Glutamatergic neuron (in vitro differentiated cells): Measurements from ENCODE around the gene MAST4. TPM values are rescaled to one million over a fixed set of nuclear protein-coding genes. Genes with fewer than 3 reads are reported as not detected.

Source experiments
- DNase-seq: peaks from one replicate; pipeline ENCODE4 v3.0.0; 2022
- H3K27ac Mint-ChIP-seq: one replicate; pipeline ENCODE4 v1.8.0; 2020; ENCODE audit warnings: mild to moderate bottlenecking, mixed read lengths, inconsistent platforms; ENCODE audit not compliant: unreplicated experiment
- H3K27me3 Mint-ChIP-seq: one replicate; pipeline ENCODE4 v1.8.0; 2020; ENCODE audit warnings: mild to moderate bottlenecking, moderate library complexity, mixed read lengths, inconsistent platforms; ENCODE audit not compliant: unreplicated experiment
- H3K36me3 Mint-ChIP-seq: one replicate; pipeline ENCODE4 v1.8.0; 2020; ENCODE audit warnings: mild to moderate bottlenecking, mixed read lengths, inconsistent platforms; ENCODE audit not compliant: unreplicated experiment
- H3K4me1 Mint-ChIP-seq: one replicate; pipeline ENCODE4 v1.8.0; 2020; ENCODE audit warnings: mild to moderate bottlenecking, low read depth, mixed read lengths, inconsistent platforms; ENCODE audit not compliant: unreplicated experiment
- H3K4me3 Mint-ChIP-seq: one replicate; pipeline ENCODE4 v1.8.0; 2020; ENCODE audit warnings: mild to moderate bottlenecking, mixed read lengths, inconsistent platforms; ENCODE audit not compliant: unreplicated experiment
- H3K9me3 Mint-ChIP-seq: one replicate; pipeline ENCODE4 v1.8.0; 2020; ENCODE audit warnings: mild to moderate bottlenecking, moderate library complexity, mixed read lengths, inconsistent platforms; ENCODE audit not compliant: unreplicated experiment
- total RNA-seq: library from RNA; stranded (reverse); fragmentation: NEBNext Ultra II Directional; extraction: Animal tissue kit (Norgen Biotek cat#: 25700); gene quantifications from one replicate; pipeline ENCODE4 v1.2.1, GENCODE V29; 2021; ENCODE audit not compliant: unreplicated experiment
- TF ChIP-seq, protein P1 (sequence below): fragments of 200-600 bp; sonication (generic); IDR thresholded peaks from one replicate; pipeline ENCODE4 v1.5.0; 2021; ENCODE audit not compliant: partially characterized antibody, unreplicated experiment

Gene MAST4
- total RNA-seq, 1 donor from 2014 or later = 11.5 TPM

DNA sequence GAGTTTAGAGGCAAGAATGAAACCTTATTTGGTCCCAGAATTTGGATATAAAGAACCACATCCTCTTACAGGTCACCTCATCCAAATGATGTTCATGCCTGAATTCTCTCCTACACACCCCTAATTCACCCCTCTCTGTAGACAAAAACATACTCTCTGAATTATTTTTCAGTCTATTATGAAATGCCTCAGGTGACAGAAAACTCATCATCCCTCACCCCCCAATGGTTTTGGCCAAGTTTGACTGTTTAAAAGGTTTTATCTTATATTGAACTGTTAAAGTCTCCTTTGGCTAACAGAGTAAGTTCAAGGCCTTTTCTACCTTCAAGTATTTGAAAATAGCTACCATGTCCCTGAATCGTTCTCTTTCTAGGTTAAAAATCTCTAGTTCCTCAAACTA is 602.7 kb downstream of the MAST4 start:
- no peak overlapping the region for H3K27ac Mint-ChIP-seq
- no peak overlapping the region for H3K4me3 Mint-ChIP-seq

DNA sequence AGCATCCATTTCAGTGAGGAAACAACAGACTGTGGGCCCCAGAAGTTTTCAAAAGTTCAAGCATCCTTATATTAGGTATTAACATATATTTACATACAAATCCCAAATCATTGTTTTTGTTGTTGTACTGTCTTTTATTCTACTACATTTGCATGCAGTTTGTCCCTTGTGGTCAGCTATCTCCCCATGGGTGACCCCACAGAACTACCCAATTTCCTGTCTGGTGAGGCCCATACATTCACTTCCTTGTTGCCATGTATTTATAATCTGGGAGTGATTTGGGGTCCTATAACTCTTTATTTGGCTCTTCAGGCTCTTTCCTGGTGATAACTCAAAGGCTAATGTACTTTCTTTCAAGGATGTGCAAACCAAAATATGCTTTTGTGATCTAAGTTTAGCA is 603.7 kb downstream of the MAST4 start:
- Mint-ChIP-seq H3K4me1 (peaks cover 12% of the 10 kb centered on the region), H3K36me3 (peaks cover 3% of the 10 kb centered on the region), H3K27me3 (peaks cover 3% of the 10 kb centered on the region), H3K27ac (no peak overlapping the region), H3K9me3 (peaks cover 6% of the 10 kb centered on the region), H3K4me3 (no peak overlapping the region)
- TF ChIP-seq, protein P1, sequence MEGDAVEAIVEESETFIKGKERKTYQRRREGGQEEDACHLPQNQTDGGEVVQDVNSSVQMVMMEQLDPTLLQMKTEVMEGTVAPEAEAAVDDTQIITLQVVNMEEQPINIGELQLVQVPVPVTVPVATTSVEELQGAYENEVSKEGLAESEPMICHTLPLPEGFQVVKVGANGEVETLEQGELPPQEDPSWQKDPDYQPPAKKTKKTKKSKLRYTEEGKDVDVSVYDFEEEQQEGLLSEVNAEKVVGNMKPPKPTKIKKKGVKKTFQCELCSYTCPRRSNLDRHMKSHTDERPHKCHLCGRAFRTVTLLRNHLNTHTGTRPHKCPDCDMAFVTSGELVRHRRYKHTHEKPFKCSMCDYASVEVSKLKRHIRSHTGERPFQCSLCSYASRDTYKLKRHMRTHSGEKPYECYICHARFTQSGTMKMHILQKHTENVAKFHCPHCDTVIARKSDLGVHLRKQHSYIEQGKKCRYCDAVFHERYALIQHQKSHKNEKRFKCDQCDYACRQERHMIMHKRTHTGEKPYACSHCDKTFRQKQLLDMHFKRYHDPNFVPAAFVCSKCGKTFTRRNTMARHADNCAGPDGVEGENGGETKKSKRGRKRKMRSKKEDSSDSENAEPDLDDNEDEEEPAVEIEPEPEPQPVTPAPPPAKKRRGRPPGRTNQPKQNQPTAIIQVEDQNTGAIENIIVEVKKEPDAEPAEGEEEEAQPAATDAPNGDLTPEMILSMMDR = no peak
- no peak for DNase-seq

More for the DNA sequence above, 602.7 kb downstream of the MAST4 start:
- Mint-ChIP-seq H3K9me3 (peaks cover 2% of the 10 kb centered on the region), H3K4me1 (peaks cover 3% of the 10 kb centered on the region), H3K27me3 (peaks cover 2% of the 10 kb centered on the region), H3K36me3 (peaks cover 3% of the 10 kb centered on the region)
- DNase-seq = no peak
- TF ChIP-seq, protein P1 = no peak

DNA sequence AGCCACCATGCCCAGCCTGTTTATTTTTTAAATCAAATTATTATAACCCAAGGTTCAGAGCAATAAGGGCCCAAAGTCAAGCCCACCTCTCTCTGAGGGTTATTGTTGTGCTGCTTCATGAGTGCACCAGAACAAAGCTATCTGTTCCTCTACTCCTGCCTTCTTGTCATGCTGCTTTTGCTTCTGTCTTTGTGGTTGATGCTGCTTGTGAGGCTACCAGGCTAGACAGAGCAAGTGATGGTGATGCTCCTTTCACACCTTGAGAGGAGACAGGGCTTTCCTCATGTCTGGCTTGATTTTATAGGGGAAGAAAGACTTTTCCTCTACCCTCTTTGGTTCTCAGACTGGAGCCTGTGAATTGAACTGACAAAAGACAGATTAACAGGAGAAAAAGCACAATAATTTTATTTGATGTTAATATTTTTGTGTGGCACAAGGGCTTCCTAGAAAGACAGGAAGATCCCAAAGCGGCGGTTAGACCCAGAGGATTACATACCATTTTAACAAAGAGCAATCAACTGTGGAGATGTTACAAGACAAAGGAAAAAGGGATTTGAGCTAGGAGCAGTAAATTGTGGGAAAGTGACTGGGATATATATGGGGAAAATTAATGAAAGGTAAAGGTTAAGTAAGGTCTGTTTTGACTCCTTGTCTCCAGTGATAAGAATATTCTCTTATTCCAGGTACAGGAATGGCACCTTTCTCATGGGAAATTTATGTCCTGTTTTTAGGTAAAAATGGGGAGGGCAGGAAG is 604.8 kb downstream of the MAST4 start:
- H3K4me3 Mint-ChIP-seq = no peak overlapping the region
- no peak overlapping the region for H3K27ac Mint-ChIP-seq
- no peak for DNase-seq
- peaks cover 7% of the 10 kb centered on the region for H3K9me3 Mint-ChIP-seq
- TF ChIP-seq, protein P1 = no peak
- peaks cover 4% of the 10 kb centered on the region for H3K27me3 Mint-ChIP-seq
- peaks cover 3% of the 10 kb centered on the region for H3K36me3 Mint-ChIP-seq
- H3K4me1 Mint-ChIP-seq = peaks cover 19% of the 10 kb centered on the region

DNA sequence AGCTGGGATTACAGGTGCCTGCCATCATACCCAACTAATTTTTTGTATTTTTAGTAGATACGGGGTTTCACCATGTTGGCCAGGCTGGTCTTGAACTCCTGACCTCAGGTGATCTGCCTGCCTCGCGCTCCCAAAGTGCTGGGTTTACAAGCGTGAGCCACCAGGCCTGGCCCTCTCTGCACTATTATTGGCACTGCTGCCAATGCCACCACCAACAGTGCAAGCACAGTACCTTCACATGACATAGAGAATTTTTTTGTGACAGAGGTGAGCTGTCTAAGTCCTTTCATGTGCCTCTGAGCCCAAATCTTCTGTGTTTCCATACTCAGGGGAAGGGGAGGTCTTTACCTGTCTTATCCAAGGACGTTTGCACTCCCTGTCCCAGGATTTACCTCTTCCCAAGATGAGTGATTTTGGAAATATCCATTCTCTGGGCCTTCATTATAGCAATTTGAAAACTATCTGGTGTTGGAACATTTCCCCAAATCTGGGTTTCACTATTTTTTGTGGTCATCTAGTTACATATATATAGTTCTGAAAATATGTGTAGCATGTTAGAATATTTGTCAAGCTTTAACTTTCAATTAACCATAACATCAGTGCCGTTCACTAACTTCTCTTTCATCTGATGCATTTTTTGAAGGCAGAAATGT is 605.8 kb downstream of the MAST4 start:
- Mint-ChIP-seq H3K27me3 (peaks cover 2% of the 10 kb centered on the region), H3K27ac (no peak overlapping the region), H3K4me1 (peaks cover 19% of the 10 kb centered on the region), H3K9me3 (peaks cover 7% of the 10 kb centered on the region), H3K36me3 (peaks cover 3% of the 10 kb centered on the region), H3K4me3 (no peak overlapping the region)
- DNase-seq = no peak
- TF ChIP-seq, protein P1 = no peak

DNA sequence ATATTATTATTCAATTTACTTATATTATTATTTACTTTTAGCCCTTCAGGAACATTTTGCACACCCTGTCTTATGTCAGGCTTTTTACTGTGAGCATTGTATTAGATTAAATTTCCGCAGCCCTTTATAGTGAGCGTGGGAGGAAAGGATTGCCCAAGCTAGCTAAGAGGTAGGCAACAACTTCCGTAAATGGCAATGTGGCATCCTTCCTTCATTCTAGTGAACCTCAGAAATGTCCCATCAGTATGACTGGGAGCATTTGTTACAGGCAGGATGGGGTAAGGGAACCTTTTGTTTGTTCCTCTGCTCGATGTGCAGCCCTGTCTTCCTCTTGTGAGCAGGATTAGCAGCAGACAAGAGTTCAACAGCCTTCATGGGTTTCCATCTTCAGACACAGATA is 606.6 kb downstream of the MAST4 start:
- H3K4me1 Mint-ChIP-seq = peaks cover 19% of the 10 kb centered on the region
- TF ChIP-seq, protein P1 = no peak
- H3K27ac Mint-ChIP-seq = no peak overlapping the region
- DNase-seq = no peak
- H3K27me3 Mint-ChIP-seq = peaks cover 2% of the 10 kb centered on the region
- H3K36me3 Mint-ChIP-seq = peaks cover 3% of the 10 kb centered on the region
- peaks cover 7% of the 10 kb centered on the region for H3K9me3 Mint-ChIP-seq
- no peak overlapping the region for H3K4me3 Mint-ChIP-seq
